Activated CD8-positive, alpha-beta memory T cell treated with anti-CD3 and anti-CD28 coated beads, Interleukin-2, amount 50 U/mL, for 48 hours (primary cell): ENCODE measurements around the gene S1PR3.

Experiments
- DNase-seq: peaks from one replicate; pipeline ENCODE4 v3.0.0-alpha.2; 2020

S1PR3 gene

GRCh38 chr9:88993871-88994460, 2.7 kb downstream of the S1PR3 start:
- DNase-seq = no peak

GRCh38 chr9:88994469-88995199, 3.4 kb downstream of the S1PR3 start:
- DNase-seq = no peak

DNA sequence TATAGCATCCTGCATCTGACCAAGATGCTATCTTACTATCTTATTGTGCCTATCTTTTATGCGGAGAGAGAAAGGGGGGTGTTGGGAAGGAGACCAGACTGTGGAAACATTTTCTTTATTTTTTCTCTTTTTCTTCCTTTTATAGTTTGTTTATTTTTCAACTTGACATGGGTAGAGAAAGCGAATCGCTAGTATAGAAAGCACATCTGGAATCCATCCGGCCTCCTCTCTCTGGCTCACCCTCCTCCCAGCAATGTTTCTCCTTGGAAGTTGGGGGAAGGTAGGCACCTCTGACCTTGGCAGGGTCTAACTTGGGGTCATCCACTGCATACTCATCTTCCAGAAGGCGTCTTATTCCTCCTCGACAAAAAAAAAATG, 3.9 kb downstream of the S1PR3 start:
- no peak for DNase-seq

- no peak for DNase-seq
Measured at GRCh38 chr9:88995627-88996026, 4.4 kb downstream of the S1PR3 start.

- peak; percentile 33 for DNase-seq
Measured at GRCh38 chr9:88996046-88996920, 5.0 kb downstream of the S1PR3 start.

DNA sequence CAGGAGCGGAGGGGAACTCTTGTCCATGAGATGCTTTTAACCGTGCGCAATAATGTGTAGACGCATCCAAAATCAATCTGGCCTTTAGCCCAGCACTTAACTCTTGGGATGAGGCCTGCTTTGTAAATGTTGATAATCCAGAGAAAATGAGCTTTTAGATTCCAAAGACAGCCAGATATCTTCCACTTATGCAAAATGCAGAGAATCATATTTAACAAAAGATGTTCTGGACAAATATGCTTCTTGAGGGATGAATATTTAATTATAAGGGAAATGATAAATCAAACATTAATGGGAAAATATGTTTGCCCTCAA, 5.6 kb downstream of the S1PR3 start:
- DNase-seq = no peak

GRCh38 chr9:88997646-88998045, 6.4 kb downstream of the S1PR3 start:
- peak; percentile 34 for DNase-seq

- no peak for DNase-seq
Measured at GRCh38 chr9:88998503-88998902, 7.2 kb downstream of the S1PR3 start.

DNA sequence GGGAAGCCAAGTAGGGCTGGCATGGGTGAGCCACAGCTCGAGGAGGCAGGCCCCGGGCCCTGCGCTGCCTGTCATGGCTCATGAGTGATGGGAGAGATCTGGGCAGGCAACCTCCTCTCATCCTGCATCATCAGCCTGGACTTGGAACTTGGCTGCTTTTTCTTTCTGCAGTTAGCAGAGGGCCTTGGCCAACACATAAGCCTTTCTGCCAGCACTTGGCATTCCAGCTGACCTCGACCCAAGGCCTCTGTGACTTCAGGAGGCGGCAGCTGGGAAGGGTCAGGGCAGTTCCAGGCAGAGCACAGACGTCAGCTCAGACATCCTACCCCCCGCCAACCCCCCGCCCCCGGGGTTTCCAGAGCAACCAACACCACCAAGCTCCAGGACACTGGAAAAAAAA, 7.6 kb downstream of the S1PR3 start:
- peak; percentile 46 for DNase-seq

GRCh38 chr9:89000371-89000781, 9.1 kb downstream of the S1PR3 start:
- peak; percentile 38 for DNase-seq

DNA sequence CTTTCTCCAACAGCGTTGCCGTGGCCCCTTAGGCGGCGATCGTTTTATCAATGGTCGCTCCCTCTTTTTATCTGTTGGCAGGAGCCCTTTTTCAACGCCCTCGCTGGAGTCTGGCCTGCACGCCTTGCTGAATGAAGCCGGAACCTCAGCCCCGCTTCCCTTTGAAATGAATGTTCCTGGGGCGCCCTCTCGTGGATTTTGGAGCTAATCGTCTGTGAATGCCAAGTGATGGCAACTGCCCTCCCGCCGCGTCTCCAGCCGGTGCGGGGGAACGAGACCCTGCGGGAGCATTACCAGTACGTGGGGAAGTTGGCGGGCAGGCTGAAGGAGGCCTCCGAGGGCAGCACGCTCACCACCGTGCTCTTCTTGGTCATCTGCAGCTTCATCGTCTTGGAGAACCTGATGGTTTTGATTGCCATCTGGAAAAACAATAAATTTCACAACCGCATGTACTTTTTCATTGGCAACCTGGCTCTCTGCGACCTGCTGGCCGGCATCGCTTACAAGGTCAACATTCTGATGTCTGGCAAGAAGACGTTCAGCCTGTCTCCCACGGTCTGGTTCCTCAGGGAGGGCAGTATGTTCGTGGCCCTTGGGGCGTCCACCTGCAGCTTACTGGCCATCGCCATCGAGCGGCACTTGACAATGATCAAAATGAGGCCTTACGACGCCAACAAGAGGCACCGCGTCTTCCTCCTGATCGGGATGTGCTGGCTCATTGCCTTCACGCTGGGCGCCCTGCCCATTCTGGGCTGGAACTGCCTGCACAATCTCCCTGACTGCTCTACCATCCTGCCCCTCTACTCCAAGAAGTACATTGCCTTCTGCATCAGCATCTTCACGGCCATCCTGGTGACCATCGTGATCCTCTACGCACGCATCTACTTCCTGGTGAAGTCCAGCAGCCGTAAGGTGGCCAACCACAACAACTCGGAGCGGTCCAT, 10.0 kb downstream of the S1PR3 start:
- peak; percentile 88 for DNase-seq

- no peak for DNase-seq
Measured at GRCh38 chr9:89001917-89002540, 10.8 kb downstream of the S1PR3 start.

GRCh38 chr9:89002987-89003386, 11.7 kb downstream of the S1PR3 start:
- no peak for DNase-seq

- DNase-seq = no peak
Measured at GRCh38 chr9:89005323-89005722, 14.1 kb downstream of the S1PR3 start.

DNA sequence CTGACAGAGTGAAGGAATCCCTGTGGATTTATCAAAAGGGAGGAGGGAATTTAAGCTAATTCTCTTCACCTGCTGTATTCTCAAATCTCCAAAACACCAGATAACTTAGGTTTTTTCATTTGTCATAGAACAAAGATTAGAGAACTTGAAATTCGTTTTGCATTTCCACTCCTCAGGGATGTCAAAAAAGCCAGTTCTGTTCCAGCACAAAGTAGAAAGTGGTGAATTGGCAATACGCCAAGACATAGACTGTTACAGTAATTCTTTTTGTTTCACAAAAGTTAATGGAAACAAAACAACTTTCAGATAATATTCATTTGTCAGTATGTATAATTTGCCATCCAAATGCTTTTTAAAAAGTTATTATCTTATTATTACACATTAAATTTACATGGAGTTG, 15.0 kb downstream of the S1PR3 start:
- DNase-seq = no peak

DNA sequence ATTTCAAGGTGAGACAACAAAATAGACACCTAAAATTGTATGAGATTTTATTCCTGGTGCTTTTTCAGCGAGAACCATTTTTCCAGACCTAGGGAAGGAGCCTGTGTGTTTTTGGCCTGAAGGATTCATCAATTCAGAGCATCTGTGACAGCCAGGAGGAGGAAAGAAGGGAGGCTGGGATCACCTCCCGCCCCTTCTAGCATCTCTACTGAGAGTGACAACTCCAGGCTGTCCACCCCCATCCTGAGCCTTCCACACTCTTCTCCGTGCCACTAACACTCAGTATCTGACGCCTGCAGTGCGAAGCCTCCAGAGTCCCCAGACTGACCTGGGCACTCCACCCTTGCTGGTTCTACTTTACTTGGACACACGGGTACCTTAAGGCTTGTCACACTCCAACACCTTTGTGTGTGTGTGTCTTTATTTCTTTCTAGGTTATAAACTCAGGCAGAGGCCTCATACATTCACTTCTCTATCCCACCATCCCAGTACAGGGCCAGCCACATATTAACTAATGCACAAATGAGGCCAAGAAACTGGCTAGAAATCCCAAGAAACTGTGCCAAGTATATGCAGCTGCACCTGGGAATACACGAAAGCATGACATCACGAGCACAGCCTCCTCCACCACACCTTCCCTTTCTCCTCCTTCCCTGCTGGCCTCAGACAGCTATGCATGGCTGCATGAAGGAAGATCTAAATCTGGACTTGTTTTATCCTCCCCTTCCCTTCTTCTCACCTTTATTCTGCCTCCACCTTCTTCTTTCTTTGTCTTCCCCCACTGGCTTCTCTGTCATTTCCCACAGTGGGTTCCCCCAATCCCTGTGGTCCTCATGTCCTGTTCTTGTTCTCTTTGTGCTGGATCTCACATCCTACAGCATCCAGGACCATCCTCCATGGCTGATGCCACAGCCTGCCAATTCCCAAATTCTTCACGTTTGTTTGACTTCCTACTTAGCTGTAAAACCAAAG, 16.0 kb downstream of the S1PR3 start:
- no peak for DNase-seq

DNA sequence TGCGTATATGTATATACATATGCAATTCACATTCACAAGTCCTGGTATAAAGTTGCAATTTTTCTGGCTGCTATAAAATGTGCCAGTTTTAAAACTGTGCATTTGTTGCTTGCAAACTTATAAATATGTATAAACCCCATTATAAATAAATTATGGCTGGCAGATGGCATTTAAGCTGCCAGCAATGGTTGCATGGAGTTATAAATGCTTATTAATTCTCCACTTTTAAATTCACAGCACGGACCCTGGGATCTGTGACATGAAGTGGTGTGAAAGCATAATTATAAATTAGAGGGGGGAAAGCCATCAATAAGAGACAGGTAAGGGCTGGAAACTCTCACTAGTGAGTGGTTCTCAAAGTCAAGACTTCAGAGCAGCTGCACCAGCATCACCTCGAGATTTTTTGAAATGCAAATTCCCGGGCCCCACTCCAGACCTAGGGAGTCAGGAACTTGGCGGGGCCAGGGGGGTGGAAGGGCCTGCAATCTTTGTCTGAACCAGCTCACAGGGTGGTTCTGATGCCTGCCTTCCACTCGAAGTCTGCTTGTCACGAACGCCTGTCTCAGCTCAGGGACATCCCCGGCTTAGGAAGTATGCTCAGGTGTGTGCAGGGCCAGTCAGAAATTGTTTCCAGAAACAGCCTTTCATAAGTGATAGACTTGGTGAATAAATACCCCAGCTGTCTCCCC, 16.9 kb downstream of the S1PR3 start:
- DNase-seq = no peak

DNA sequence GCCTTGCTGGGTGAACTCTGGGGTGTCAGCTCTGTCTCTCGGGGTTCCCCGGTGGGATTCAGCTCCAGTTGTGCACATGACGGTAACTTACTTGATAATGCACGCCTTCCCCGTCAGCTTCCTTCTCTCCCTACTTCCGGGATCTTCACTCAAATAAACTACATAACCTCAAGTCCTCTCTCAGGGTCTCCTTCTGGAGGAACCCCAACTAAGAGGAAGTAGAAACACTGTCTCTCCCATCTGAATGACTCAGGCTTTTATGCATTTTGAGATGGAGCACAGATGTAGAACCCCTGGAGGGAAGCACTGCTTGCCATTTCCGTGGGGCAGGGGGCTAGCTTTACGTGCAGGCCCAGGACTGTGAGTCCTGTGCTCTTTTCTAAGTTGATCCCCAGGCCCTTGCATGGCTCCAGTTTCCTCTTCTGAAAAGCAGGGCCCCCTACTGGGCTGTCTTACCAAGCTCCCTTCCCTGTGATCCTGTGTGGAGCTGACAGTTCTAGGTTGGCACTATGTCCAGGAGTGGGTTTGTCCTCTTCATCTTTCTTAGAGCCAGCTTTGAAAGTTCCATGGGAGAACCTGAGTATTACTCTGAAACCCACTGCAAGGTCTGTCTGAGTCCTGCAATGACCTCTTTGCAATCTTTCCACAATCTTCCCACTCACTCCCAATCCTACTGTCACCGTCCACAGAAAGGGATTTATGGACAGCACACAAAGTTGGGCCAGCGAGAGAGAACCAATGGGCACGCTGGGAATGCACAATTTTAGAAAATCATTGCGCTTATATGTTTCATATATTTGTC, 17.7 kb downstream of the S1PR3 start:
- DNase-seq = no peak

DNA sequence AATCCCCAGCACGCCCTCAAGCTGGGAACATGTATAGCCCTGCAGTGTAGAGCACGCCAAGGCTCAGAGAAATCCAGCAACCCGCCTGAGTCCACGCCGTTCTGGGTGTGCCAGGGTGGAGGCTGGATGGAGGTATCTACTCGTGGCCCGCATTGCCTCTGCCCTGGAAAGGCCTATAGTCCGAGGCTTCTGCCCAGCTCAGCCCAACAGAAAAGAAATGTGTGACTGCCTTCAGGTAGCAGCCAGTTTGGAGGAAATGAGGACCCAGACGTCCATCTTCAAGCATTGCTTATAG, 18.2 kb downstream of the S1PR3 start:
- DNase-seq = no peak

DNA sequence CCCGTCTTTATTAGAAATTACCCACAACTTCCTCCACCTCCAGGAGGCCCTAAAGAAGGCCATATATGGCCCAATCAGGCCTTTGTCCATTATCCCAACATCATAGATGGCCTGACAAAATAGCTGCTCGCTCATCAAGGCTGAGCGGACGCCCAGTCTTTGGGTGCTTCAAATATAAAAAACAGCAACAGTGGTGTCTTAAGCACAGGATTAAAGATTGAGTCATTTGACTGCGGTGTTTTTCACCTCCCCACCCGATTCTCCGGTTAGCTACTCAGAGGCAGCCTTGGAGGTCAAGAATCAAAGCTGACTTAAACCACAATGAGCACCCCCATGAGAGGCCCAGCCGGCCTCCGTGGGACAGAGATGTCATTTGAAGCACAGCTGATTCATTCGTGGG, 18.8 kb downstream of the S1PR3 start:
- no peak for DNase-seq
